ENCODE measurements around the gene PRKAG1.

DNA sequence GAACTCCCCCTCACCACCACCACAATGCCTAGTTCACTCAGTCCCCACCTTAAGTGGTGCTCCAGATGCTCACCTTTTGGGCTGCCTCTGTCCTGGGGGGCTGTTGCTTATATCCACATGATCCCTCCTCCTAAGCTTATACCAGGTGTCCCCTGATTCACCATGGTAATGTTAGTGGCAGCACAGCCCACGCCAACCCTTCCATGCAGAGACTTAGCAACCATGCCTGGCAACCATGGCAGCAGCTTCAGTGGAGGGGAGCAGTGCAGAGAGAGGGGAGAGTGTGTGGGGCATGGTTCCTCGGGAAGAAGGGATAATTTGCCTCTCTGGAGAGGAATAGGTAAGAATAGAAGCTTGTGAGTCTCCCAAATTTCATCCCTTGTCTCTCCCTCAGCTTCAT, 18.2 kb downstream of the PRKAG1 start:
- TF ChIP-seq ZNF274 (IDR thresholded peaks at IDR 0.05; ENCODE audit: low read depth, low read length) (no peak), SUZ12 (IDR thresholded peaks at IDR 0.05; ENCODE audit: extremely low read depth, insufficient read depth, insufficient read length) (no peak)
